Measurements from ENCODE around the gene TIGD4.

TIGD4 gene

DNA sequence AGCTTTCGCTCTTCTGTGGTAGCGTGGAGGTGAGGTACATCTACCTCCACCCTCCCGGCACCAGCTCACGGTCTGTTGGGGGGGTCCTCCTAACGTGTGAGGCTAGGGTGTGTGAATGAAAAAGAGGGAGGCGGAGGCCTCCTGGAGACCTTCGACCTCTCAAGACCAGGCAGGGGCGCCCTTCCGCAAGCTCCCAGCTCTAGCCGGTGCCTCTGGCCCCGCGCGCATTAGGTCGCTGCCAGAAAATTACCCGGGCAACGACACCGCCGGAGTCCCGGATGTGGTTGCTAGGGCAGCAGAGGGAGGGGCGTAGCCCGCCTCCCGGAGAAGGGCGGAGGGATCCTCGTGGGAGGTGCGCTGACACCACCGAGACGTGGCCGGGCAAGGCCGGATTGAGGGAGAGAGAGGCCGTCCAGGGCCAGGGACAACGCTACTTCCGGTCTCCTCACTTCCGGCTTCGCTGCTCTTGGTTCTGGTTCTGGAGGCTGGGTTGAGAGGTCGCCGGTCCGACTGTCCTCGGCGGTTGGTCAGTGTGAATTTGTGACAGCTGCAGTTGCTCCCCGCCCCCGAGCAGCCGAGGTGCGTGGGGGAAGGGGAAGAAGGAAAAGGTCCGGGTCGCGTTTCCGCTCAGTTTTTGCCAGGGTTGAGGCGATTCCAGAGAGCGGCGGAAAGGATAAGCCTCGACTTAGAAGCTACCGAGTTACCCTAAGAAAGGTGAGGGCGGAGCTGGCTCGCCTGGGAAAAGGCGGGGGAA, at the start of gene TIGD4, which contains the start of gene ARFIP1:
Gene TIGD4 (minus strand): TSS at position 218 of the 754 bp plus-strand sequence. CDS start 8,726 bp downstream, outside the sequence.
Gene ARFIP1 (plus strand): TSS at position 442 of the 754 bp plus-strand sequence. CDS start 49,680 bp downstream, outside the sequence.
- DNase-seq = peak; percentile 94

DNA sequence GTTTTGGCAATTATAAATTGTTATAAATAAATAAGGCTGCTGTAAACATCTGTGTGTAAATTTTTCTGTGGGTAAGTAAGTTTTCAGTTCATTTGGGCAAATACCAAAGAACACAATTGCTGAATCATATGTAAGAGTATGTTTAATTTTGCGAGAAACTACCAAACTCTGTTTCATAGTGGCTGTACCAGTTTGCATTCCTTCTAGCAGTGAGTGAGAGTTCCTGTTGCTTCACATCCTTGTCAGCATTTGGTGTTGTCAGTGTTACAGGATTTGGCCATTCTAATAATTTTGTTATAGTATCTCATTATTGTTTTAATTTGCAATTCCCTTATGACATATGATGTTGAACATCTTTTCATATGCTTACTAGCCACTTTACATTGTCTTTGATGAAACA, 48.6 kb upstream of the TIGD4 start:
- no peak for DNase-seq

DNA sequence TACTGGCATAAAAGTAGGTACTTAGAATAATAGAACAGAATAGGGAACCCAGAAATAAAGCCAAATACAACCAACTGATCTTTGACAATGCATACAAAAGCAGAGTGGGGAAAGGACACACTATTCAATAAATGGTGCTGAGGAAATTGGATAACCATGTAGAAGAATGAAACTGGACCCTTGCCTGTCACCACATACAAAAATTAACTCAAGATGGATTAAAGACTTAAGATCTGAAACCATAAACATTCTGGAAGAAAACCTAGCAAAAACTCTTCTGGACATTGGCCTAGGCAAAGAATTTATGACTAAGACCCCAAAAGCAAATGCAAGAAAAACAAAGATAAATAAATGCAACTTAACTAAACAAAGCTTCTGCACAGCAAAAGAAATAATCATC, 45.8 kb upstream of the TIGD4 start:
- no peak for DNase-seq

DNA sequence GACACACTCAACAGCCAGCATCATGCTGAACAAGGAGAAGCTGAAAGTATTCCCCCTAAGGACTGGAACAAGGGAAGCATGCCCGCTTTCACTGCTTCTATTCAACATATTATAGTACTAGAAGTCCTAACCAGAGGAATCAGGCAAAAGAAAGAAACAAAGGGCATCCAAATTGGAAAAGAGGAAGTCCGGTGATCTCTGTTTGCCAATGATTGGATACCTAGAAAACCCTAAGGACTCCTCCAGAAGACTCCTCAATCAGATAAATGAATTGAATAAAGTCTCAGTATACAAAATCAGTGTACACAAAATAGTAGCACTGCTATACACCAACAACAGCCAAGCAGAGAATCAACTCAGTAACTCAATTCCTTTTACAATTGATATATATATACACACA, 45.0 kb upstream of the TIGD4 start:
- DNase-seq = no peak

DNA sequence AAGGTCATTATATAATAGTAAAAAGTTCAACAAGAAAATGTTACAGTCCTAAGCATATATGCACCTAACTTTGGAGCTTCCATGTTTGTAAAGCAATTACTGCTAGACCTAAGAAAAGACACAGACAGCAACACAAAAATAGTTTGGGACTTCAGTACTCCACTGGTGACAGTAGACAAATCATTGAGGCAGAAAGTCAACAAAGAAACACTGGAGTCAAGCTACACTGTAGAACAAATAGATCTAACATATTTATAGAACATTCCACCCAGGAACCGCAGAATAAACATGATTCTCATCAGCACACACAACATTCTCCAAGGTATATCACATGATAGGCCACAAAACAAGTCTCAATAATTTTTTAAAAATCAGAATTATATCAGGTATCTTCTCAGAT, 42.8 kb upstream of the TIGD4 start:
- no peak for DNase-seq

DNA sequence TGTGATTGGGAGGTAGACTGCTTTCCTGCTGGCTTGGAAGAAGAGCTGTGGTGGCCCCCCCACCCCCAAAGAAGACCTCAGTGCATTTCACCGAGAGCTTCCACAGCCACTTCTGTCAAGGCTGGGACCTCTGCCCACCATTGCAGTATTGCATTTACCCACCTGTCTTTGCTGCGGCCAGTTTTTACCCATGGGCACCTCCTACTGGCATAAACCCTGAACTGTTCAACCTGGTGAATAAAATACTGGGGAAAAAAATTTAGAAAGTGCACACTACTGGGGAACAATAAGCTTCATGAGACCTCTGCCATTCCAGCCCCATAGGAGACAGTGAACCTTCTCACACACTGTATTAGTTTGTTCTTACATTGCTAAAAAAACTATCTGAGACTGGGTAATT, 40.5 kb upstream of the TIGD4 start:
- DNase-seq = no peak

DNA sequence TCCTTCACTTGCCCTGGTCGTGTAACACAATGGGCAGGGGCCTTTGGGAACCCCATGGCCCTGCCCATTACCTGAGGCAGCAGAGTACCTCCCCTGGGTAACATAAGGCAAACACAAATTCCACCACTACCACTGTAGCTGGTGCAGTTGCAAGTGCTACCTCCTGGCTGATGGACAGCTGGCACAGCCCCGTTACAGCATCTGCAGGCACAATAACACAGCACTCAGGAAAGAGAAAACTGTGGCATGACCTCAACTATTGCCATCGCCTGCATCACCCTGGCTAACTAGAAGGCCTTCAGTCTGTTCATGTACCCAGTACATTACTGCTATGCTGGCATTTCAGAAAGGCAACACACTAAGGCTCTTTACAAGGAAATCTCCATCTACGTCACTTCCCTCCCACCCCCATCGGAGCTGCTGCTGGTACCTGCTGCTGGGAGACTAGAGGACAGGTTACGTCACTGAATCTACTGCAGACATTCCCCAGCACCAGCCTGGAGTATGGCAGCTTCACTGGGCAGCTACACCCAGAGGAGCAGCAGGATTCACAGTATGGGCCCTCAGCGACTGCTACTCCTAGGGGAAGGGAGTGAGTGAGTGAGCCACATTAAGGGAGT, 39.6 kb upstream of the TIGD4 start:
- no peak for DNase-seq

DNA sequence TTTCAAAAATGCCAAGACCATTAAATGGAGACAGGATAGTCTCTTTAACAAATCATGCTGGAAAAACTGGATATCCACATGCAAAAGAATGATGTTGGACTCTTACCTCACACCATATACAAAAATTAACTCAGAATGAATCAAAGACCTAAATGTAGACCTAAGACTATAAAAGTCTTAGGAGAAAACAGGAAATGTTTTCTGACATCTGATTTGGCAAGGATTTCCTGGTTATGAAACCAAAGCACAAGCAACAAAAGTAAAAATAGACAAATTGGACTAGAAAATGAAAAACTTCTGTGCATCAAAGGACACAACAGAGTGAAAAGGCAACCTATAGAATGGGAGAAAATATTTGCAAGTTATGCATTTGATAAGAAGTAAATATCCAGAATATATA, 37.8 kb upstream of the TIGD4 start:
- DNase-seq = no peak

DNA sequence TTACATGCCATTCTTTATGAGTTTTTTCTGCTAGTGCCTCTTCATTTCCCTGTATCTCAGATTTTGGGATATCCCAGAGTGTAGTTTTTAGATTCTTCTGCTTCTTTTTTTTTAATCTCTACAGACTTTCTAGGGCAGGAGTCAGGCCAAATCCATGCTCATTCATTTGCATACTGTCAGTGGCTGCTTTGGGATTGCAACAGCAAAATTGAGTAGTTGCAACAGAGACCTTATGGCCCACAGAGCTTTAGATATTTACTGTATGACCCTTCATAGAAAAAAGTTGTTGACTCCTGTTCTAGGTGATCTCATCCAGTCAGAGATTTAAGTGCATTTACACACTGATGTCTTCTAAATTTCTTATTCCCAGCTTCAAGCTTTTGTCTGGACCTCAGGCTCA, 35.5 kb upstream of the TIGD4 start:
- no peak for DNase-seq

DNA sequence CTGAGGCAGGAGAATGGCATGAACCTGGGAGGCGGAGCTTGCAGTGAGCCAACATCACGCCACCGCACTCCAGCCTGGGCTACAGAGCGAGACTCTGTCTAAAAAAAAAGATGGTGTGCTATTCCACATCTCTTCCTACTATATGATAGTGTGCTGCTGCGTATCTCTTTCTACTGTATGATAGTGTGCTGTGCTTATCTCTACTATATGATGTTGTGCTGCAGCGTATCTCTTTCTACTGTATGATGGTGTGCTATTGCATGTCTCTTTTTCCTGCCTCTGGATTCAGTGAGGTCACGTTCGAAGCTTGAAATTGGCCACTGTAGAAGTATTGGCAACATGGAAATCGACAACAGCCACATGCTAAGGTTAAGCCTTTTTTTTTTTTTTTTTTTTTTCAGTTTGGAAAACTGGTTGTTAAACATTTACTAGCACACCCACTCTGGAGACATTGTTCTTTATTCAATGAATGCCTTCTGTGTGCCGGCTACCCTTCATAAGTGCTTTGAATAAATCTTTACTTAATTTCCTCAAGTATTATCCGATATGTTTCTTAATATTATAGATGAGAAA, 31.3 kb upstream of the TIGD4 start:
- DNase-seq = no peak

DNA sequence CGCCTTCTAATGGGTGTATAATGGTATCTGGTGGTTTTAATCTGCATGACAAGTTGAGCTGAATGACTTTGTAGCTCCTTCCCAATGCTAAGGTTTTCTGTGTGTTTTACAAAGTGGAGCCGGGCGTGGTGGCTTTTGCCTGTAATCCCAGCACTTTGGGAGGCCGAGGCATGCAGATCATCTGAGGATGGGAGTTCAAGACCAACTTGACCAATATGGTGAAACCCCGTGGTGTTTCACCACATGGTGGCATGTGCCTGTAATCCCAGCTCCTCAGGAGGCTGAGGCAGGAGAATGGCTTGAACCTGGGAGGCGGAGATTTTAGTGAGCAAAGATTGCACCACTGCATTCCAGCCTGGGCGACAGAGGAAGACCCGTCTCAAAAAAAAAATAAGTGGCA, 29.1 kb upstream of the TIGD4 start:
- no peak for DNase-seq

DNA sequence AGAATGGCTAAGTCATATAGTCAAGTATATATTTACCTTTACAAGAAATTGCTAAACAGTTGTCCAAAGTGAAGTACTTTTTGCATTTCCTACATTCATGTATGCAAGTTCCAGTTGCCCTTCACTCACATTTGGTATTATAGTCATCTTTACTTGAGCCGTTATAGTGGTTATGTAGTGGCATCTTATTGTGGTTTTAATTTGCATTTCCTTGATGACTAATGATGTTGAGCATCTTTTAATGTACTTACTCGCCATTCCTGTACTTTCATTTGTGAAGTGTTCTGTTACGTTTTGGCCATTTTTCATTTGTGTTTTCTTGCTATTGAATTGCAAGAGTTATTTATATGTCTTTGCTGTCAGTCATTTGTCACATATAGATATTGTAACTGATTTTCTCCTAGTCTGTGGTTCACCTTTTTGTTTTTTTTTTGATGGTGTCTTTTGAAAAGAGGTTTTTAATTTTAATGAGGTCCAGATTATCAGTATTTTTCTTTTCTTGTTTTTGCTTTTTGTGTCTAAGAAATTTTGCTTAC, 27.8 kb upstream of the TIGD4 start:
- DNase-seq = no peak

DNA sequence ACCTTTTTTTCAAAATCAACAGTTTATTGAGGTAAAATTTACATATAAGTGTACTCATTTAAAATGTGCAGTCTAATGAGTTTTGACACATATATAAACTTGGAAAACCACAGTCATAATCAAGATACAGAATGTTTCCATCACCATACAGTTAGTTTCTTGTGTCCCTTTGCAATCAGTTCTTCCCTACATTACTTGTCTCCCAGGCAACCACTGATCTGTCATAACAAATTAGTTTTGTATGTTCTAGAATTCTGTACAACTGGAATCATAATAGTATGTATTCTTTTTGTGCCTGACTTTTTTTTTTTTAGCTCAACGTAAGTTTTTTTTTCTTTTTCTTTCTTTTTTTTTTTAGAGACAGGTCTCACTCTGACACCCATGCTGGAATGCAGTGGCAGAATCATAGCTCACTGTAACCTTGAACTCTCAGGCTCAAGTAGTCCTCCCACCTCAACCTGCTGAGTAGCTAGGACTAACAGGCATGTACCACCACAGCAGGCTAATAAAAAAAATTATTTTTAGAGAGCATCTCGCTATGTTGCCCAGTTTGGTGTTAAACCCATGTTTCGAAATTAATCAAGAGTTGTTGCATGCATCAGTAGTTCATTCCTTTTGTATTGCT, 27.1 kb upstream of the TIGD4 start:
- no peak for DNase-seq

DNA sequence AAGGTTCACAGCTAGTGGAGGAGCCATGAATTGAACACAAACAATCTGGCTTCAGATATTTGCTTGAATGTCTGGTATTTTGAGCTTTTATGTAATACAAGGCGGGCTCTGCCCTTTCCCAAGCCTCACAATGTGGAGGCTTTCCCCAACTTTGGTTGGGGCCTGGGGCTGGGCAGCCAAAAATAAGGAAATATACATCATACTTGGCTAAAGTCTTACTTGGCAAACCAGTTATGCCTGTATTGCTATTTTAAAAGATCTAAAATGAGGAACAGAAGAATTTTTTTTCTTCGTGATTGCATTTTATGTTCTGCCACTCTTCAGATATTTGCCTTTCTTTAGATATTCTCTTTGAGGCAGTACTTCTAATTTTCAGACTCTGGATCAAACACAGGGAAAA, 26.3 kb upstream of the TIGD4 start:
- no peak for DNase-seq

DNA sequence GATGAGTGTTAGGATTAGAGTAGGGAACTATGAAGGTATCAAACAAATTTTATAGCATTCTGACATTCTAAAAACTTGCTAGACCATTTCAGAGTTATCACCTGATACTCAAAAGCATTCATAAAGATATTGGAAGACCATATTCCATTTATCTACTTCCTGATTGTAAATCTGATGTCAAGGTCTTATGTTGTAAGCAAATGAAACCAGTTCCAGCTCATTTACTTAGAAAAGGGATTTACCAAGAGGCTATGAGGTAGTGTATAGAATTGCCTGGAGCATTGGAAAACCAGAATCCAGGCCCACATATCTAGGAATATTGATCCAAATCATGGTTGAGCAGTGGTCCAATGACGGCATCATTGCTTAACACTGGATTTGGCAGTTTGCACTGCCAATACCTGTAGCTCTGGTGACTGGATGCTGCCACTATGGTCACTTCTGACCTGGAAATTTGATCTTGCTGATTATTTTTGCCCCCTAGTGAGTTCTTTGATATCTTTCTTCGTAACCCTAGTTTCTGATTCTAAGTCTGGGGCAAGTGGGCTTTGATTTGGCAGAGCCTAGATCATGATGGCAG, 25.6 kb upstream of the TIGD4 start:
- no peak for DNase-seq

DNA sequence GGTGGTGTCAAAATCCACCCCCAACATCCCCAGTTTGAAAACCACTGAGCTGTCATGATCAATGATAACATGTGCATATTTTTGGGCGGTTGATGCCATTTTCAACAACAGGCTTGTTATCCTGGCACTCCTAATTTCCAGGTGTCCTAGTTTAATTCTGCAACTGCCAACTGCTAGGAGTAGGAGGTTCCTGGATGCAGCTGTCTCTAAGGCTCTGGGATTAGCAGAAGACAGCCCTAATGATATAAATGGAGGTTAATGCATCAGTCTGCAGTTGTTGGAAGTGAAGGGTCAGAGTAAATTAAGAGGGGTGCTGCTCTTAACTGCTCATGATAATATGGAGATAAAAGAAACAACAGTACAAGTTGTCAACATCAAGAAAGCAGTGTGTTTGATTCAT, 24.0 kb upstream of the TIGD4 start:
- DNase-seq = no peak

DNA sequence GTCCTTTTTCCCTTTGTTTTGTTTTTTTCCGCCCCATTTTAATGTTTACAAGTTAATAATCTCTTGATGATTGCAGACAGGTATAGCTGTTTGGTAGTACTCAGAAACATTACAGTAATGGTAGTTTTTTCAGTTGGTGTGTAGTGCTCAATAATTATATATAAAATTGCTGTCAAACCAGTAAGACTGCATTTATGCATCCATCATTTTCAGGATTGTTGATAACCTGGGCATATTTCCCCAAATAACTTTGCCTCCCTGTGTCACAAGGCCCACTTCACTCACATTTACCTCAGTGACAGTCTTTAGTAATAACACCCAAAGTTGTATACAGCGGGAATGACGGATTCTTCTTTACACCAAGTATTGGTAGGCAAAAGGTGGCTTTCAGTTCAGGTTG, 16.4 kb upstream of the TIGD4 start:
- DNase-seq = no peak

DNA sequence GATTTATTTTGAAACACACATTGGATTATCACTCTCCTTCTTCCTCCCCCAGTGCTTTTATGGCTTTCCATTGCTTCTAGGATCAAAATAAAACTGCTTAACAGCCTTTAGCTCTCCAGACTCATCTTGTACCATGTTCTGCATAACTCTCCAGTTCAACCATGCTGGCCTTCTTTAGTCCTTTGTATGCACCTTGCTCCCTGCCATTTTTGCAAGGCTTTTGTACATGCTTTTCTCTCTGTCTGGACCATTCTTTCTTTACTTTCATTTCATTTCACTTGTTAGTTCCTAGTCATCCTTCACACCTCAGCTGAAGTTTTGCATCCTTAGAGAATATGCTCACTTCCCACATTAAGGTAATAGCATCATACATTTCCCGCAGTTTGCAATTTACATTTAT, 7.1 kb upstream of the TIGD4 start:
- DNase-seq = no peak

DNA sequence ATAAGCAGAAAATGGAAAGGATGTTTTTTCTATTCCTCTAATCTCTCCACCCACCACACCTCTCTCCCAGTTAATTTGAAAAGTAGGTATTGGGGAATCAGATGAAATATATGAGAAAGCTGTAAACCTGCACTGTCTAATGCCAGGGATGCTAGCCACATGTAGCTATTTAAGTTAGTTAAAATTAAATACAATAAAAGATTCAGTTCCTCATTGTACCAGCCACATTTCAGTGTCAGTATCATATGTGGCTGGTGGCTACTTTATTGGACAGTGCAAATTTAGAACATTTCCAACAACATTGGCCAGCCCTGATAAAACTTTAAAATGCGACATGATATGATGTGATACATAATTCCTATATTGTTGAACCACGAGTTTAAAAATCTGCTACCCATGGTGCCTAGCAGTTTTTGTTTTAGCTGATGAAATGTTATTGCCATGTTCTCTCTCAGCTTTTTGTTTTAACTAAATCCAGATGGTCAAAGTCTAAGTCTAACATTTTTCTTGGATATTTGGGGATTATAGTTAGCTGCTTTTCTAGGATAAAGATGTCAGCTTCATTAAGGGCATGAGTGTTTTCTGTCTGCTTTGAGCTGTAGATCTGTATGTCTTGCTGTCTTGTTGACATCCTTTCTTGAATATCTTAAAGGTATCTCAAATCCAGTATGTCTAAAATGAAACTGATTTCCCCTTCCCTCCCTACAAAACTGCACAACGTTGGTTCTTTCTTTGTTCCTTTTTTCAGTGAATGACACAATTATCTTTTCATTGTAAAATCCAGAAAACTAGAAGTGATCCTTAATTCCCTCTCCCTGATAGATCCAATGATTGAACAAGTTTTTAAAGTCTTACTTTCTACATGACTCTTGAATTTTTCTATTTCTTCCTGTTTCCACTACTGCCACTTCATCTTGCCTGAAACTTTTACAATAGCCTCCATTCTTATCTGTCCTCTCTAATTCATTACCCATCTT, 6.4 kb upstream of the TIGD4 start:
- no peak for DNase-seq

DNA sequence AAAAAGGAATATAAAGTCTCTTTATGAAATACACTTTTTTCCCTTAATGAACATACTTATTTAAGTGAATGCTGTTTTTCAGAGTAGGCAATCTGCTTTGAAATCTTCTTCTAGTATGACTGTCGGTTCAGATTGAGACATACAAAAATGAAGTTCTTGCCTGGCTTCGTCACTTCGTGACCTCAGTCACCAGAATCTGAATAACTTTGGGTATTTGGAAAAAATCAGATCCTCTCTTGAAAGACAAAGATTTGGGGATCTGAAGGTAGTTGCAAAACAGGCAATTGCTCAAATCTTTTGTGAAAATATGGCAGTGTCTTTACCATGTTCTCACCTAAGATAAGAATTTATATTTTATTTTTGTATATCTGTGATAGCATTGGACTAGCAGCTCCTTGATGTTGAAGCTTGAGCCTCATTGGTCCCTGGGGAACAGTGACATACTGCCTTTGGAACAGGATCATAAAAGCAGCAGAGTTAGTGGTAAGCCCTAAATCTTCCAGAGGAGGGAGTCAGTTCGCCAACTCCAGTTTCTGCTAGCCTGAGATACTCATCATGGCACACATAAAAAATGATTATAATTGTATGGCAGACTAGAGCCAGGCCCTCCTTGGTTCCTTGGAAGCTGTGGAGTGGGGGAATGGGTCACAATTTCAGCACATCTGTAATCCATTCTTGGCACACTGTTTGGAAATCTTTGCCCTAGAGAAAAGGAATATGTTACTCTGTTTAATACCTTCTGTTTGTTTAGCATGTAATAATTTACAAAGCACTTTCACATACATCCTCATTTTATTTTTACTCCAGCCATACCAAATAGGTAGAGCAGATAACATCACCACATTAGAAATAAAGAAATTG, 5.2 kb upstream of the TIGD4 start:
- DNase-seq = no peak

DNA sequence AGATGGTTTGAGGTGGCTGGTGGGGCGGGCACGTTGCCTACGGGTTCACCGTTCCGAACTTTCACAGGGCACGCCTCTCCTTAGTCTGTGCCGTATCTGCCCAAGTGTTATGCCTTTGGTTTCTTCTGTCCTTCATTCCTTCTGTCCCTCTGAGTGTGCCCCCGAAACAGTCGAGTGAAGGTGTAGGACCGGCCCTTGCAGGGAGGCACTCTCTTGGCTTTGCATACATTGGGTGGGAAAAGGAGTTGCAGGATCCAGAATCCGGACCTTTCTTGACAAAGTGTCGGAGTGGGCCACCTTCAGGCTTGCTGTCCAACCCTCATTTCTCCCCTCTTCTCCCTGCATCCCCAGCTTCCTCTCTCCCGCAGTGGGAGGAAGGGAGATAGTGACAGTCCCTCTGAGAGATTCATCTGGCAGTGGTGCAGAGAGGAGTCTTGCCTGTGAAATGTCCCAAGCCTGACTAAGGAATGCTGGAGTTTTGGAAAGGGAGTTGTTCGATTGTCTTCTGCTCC, 793 bp upstream of the TIGD4 start:
- DNase-seq = peak; percentile 71

All from activated CD4-positive, alpha-beta T cell treated with anti-CD3 and anti-CD28 coated beads, Interleukin-2, amount 50 U/mL, for 1 hour (primary cell).